K562 (cell line): ENCODE results near the gene EFCAB5. TPM values are rescaled to one million over a fixed set of nuclear protein-coding genes. Genes with fewer than 3 reads are reported as not detected.

Experiments
- ATAC-seq: fragments of 200-7000 bp; cut with Tn5 transposase; 3 replicates; pipeline ENCODE4 v1.9.1; 2020; ENCODE audit warnings: moderate library complexity
- BruUV-seq: library from RNA; stranded (reverse); fragments of 400-500 nt; replicated peaks from 2 replicates; lab custom pipeline; 2021; lab: Mats Ljungman, UMichigan
- CTCF ChIA-PET: fragments of 300-600 bp; formaldehyde crosslinking; extraction: SDS; loops from one replicate; lab custom pipeline; 2021; ENCODE audit warnings: low intra/inter-chr PET ratio; lab: Yijun Ruan, JAX
- POLR2A ChIA-PET: fragments of 300-600, 350-650 bp; sonication (Branson Sonifier 250); formaldehyde crosslinking; extraction: SDS; loops from one replicate; lab custom pipeline; 2021; ENCODE audit warnings: antibody characterized with exemption, inconsistent platforms; lab: Yijun Ruan, JAX
- DNase-seq, 4 experiments: peaks; one replicate each; pipeline versions ENCODE4 v3.0.0 to v3.0.0-alpha.2; 2011 to 2018; ENCODE audit warnings: low spot score in 3 of 4, mixed read lengths in 3 of 4; ENCODE audit errors: extremely low read depth in 1 of 4
- FAIRE-seq: peaks from 2 replicates; lab custom pipeline; 2011; peaks lifted over from hg19 to GRCh38; lab: Jason Lieb, UNC
- H2AFZ ChIP-seq: 2 replicates; pipeline ENCODE4 v1.6.0; 2011; ENCODE audit warnings: low read depth, low read length, control low read depth, inconsistent platforms
- H3K27ac ChIP-seq: fragments of 200-600 bp; 3 replicates; pipeline ENCODE4 v1.8.0; 2011; ENCODE audit warnings: low read depth, mild to moderate bottlenecking, control low read depth, inconsistent platforms, low read length, moderate library complexity, mixed read lengths; ENCODE audit errors: extremely low read depth
- H3K27me3 ChIP-seq, 2 experiments: fragments of 300-600 bp in 1 of 2; 2 replicates in 1 of 2; 3 replicates in 1 of 2; pipeline versions ENCODE4 v1.6.0 to v1.8.0; 2011; ENCODE audit warnings: inconsistent platforms in 2 of 2, low read length in 2 of 2, mild to moderate bottlenecking in 1 of 2, mixed read lengths in 1 of 2, moderate library complexity in 1 of 2; ENCODE audit not compliant: control insufficient read depth in 2 of 2, insufficient read depth in 2 of 2
- H3K36me3 ChIP-seq: fragments of 300-600 bp; 3 replicates; pipeline ENCODE4 v1.8.0; 2011; ENCODE audit warnings: mild to moderate bottlenecking, low read length, inconsistent platforms; ENCODE audit not compliant: control insufficient read depth, insufficient read depth
- H3K4me1 ChIP-seq, 2 experiments: fragments of 200-600 bp in 1 of 2; replicated peaks in 1 of 2; 2 replicates in 1 of 2; 3 replicates in 1 of 2; pipeline versions ENCODE4 v1.5.1 to v1.8.0; 2011; ENCODE audit warnings: inconsistent platforms in 2 of 2, low read length in 2 of 2, mild to moderate bottlenecking in 1 of 2, mixed read lengths in 1 of 2, moderate library complexity in 1 of 2; ENCODE audit not compliant: control insufficient read depth in 2 of 2, insufficient read depth in 2 of 2
- H3K4me2 ChIP-seq: 2 replicates; pipeline ENCODE4 v1.6.1; 2011; ENCODE audit warnings: low read length, control low read depth, inconsistent platforms, mixed read lengths; ENCODE audit not compliant: insufficient read depth
- H3K4me3 ChIP-seq: fragments of 200-600 bp; sonication (generic), shearing (Covaris generic); 2 replicates; pipeline ENCODE4 v1.5.1; 2016; ENCODE audit warnings: control low read depth, inconsistent platforms
- H3K79me2 ChIP-seq: fragments of 200-600 bp; 3 replicates; pipeline ENCODE4 v1.8.0; 2011; ENCODE audit warnings: low read length, inconsistent platforms; ENCODE audit not compliant: control insufficient read depth, insufficient read depth
- H3K9ac ChIP-seq, 2 experiments: 2 replicates each; pipeline versions ENCODE4 v1.6.0 to v1.6.1; 2011; ENCODE audit warnings: low read depth in 2 of 2, low read length in 2 of 2, control low read depth in 1 of 2, inconsistent platforms in 1 of 2, mild to moderate bottlenecking in 1 of 2, mixed read lengths in 1 of 2; ENCODE audit not compliant: insufficient read depth in 1 of 2
- H3K9me1 ChIP-seq: one replicate; pipeline ENCODE4 v1.6.0; 2011; ENCODE audit warnings: inconsistent platforms, mild to moderate bottlenecking, low read length, moderate library complexity; ENCODE audit not compliant: control insufficient read depth, insufficient read depth
- H3K9me3 ChIP-seq: replicated peaks from 2 replicates; pipeline ENCODE4 v1.5.1; 2011; ENCODE audit warnings: low read depth, low read length, inconsistent platforms; ENCODE audit not compliant: control insufficient read depth, insufficient read depth
- H4K20me1 ChIP-seq: replicated peaks from 2 replicates; pipeline ENCODE4 v1.6.1; 2011; ENCODE audit warnings: low read length, inconsistent platforms, mixed read lengths; ENCODE audit not compliant: control insufficient read depth, insufficient read depth
- CHD1 ChIP-seq: fragments of 200-600 bp; sonication (generic); IDR thresholded peaks from one replicate; pipeline ENCODE4 v1.6.1; 2012; ENCODE audit warnings: mild to moderate bottlenecking, moderate library complexity, low read length, inconsistent platforms
- ELF1 ChIP-seq: fragments of 200-800 bp; sonication (Bioruptor generic); IDR thresholded peaks from 2 replicates; pipeline ENCODE4 v1.6.1; 2016; ENCODE audit warnings: missing genetic modification characterization, missing compliant biosample characterization
- PHTF2 ChIP-seq: fragments of 250-450 bp; sonication (Bioruptor Pico); IDR thresholded peaks from 2 replicates; pipeline ENCODE4 v1.5.0; 2021; ENCODE audit warnings: mild to moderate bottlenecking
- TARDBP ChIP-seq: fragments of 450-650 bp; IDR thresholded peaks from 2 replicates; pipeline ENCODE4 v1.6.1; 2016
- ZBTB26 ChIP-seq: fragments of 450-650 bp; formaldehyde crosslinking; IDR thresholded peaks from 2 replicates; pipeline ENCODE4 v1.4.0; 2022; ENCODE audit warnings: missing genetic modification characterization
- WGBS: fragments of 100-300 bp; shearing (Covaris generic); methylation state at CpG from one replicate; pipeline ENCODE4 v1.1.6; 2016; ENCODE audit warnings: low coverage, mixed read lengths; ENCODE audit not compliant: insufficient coverage; ENCODE audit errors: missing lambda C conversion rate; 5-methylcytosine and 5-hydroxymethylcytosine counted together
- in situ Hi-C: fragments of 300-500 bp; cut with MboI; formaldehyde crosslinking; loops from 4 replicates; pipeline ENCODE4 v1.15.0; 2018; ENCODE audit warnings: inconsistent platforms, mixed read lengths
- intact Hi-C: fragments of 100-400 bp; cut with micrococcal nuclease; formaldehyde crosslinking; loops from 2 replicates; pipeline ENCODE4 v1.14.2; 2022
- polyA plus RNA-seq, 8 experiments: library from polyadenylated mRNA; depleted of rRNA in 4 of 8; stranded (reverse) in 5 of 8; unstranded in 3 of 8; fragments of >200 nt; fragmentation: Nextera tagmentation in 2 of 8; fragmentation: Illumina TruSeq in 1 of 8; extraction: Ambion mirVana in 2 of 8; extraction: Trizol in 1 of 8; gene quantifications; 2 replicates each; pipeline versions ENCODE4 v1.2.1 to v1.2.3, GENCODE V29; 2011 to 2014; ENCODE audit warnings: inconsistent platforms in 1 of 8, missing spikeins in 1 of 8
- total RNA-seq, 7 experiments: library from RNA; depleted of rRNA in 6 of 7; stranded (reverse); fragments of >200 nt in 6 of 7; fragmentation: Illumina TruSeq in 2 of 7; extraction: Trizol in 2 of 7; gene quantifications; 2 replicates each; pipeline versions ENCODE4 v1.2.1 to v1.2.3, GENCODE V29; 2011 to 2021; ENCODE audit warnings: low replicate concordance in 1 of 7

EFCAB5 gene
- total and polyA plus RNA-seq, 9 of the 15 experiments (the other 6 are each of a cell fraction or from before 2014, with no cell fraction given): 0.06 to 0.11 TPM; not detected in 7

- no peak for FAIRE-seq
- in situ Hi-C loops: no loop called here
- BruUV-seq: no TSS peak
These were observed 36.2 kb upstream of the EFCAB5 start for GRCh38 chr17:29905086-29905878.

More at GRCh38 chr17:29905086-29905878, 36.2 kb upstream of the EFCAB5 start:
- CTCF ChIA-PET: no interaction called here
- ATAC-seq (no peak), DNase-seq (no peak)
- Histone ChIP-seq H3K36me3 (no peaks in the 10 kb centered on the region), H3K4me1 (no peaks in the 10 kb centered on the region), H3K9me3 (no peaks in the 10 kb centered on the region; the same call in 1 of the 2 replicates), H3K4me2 (no peak overlapping the region), H3K27ac (no peak overlapping the region)
- POLR2A ChIA-PET: interaction anchor here (0.9 kb wide), 1 partner anchor 12 kb away, joined by 4 read pairs; no protein-coding TSS in a partner anchor
- TF ChIP-seq TARDBP (no peak), PHTF2 (CRISPR knock-in tag) (no peak), ELF1 (no peak), ZBTB26 (CRISPR knock-in tag) (no peak), CHD1 (no peak)
- TF ChIP-seq, all 486 proteins: peak for 0
- 0 out of 3 replicates have a peak, but pooled peaks cover 5% of the 10 kb centered on the region for H3K79me2 ChIP-seq
- no peak overlapping the region for H3K9ac ChIP-seq
- H4K20me1 ChIP-seq: no peaks in the 10 kb centered on the region
- intact Hi-C loops: no loop called here
- no peak overlapping the region for H3K4me3 ChIP-seq
- H3K27me3 ChIP-seq: no peaks in the 10 kb centered on the region
- WGBS: 60% methylated on average over 2 of the region's 3 CpGs
- H3K9me1 ChIP-seq: no peaks in the 10 kb centered on the region
- no peak overlapping the region for H2AFZ ChIP-seq
